Measurements from ENCODE around the gene NF2. TPM values are rescaled to one million over a fixed set of nuclear protein-coding genes. Genes with fewer than 3 reads are reported as not detected.

NF2 gene
- total and polyA plus RNA-seq, 2 of the 8 experiments (the other 6 are each of a cell fraction or from before 2014, with no cell fraction given) = 17.6 to 53.6 TPM

GRCh38 chr22:29593923-29594322, 9.5 kb upstream of the NF2 start:
- Histone ChIP-seq H2BK20ac (ENCODE audit: low read length) (no peak overlapping the region), H3K56ac (replicated peaks; ENCODE audit: insufficient read length, low read depth, low read length) (no peak overlapping the region), H2BK15ac (ENCODE audit: low read length) (no peak overlapping the region), H3K79me2 (ENCODE audit: control insufficient read depth in 1 of 2, insufficient read depth in 2 of 2, low read length in 2 of 2) (no peaks in the 10 kb centered on the region), H2AFZ (ENCODE audit: low read length) (no peak overlapping the region), H3K36me3 (ENCODE audit: control insufficient read depth in 2 of 4, insufficient read depth in 4 of 4, low read length in 3 of 4) (no peaks in the 10 kb centered on the region), H3K27me3 (replicated peaks in 1 of 4; ENCODE audit: control insufficient read depth in 3 of 4, extremely low read depth in 1 of 4, insufficient read depth in 3 of 4, low read length in 3 of 4) (no peaks in the 10 kb centered on the region), H3K4me2 (ENCODE audit: insufficient read depth in 1 of 2, low read depth in 2 of 2, low read length in 2 of 2) (no peak overlapping the region), H3K4me3 (ENCODE audit: extremely low read depth in 1 of 4, insufficient read depth in 2 of 4, low read depth in 3 of 4, low read length in 4 of 4) (no peak overlapping the region), H4K91ac (replicated peaks; ENCODE audit: insufficient read length, low read length) (no peak overlapping the region), H3K14ac (ENCODE audit: insufficient read length) (no peak overlapping the region), H4K5ac (ENCODE audit: insufficient read length, low read depth, low read length) (no peak overlapping the region), H2BK12ac (ENCODE audit: low read depth, low read length) (no peak overlapping the region), H4K8ac (ENCODE audit: extremely low read depth, insufficient read depth, low read length) (no peak overlapping the region), H2AK5ac (ENCODE audit: low read depth, low read length) (no peak overlapping the region), H3K4ac (replicated peaks; ENCODE audit: insufficient read length, low read depth, low read length) (no peak overlapping the region), H2BK5ac (ENCODE audit: low read depth, low read length) (no peak overlapping the region), H3K9me3 (ENCODE audit: insufficient read depth in 2 of 2, low read depth in 1 of 2, low read length in 1 of 2) (no peaks in the 10 kb centered on the region), H2BK120ac (replicated peaks; ENCODE audit: low read depth, low read length) (no peak overlapping the region), H3K4me1 (replicated peaks in 1 of 4; ENCODE audit: control insufficient read depth in 3 of 4, insufficient read depth in 4 of 4, low read length in 3 of 4) (no peaks in the 10 kb centered on the region), H3K18ac (ENCODE audit: extremely low read depth, low read length) (no peak overlapping the region), H4K20me1 (replicated peaks in 1 of 2; ENCODE audit: control insufficient read depth in 1 of 2, insufficient read depth in 2 of 2, low read length in 2 of 2) (no peaks in the 10 kb centered on the region), H3K79me1 (ENCODE audit: low read depth, low read length) (no peaks in the 10 kb centered on the region), H3K9ac (replicated peaks in 1 of 4; ENCODE audit: extremely low read depth in 1 of 4, low read depth in 3 of 4, low read length in 3 of 4) (no peak overlapping the region), H3K23me2 (ENCODE audit: low read depth, low read length) (no peaks in the 10 kb centered on the region), H3K23ac (ENCODE audit: insufficient read length) (no peak overlapping the region), H3K27ac (ENCODE audit: low read depth, low read length) (no peak overlapping the region)
- ChIA-PET CTCF (ENCODE audit: partially characterized antibody) (interaction anchor here (0.8 to 2.9 kb wide), 3 partner anchors 10 to 40 kb away, joined by 3 to 12 read pairs (median 5); partner anchors contain the start of gene THOC5), POLR2A (ENCODE audit: partially characterized antibody) (interaction anchor here (0.9 to 1.1 kb wide), 2 partner anchors 9 to 14 kb away, joined by 3 to 4 read pairs; no protein-coding TSS in a partner anchor)
- no peak for FAIRE-seq
- DNase-seq (ENCODE audit: low read depth in 1 of 2, low spot score in 2 of 2) = no peak
- no peak for TF ChIP-seq USF2 (IDR thresholded peaks at IDR 0.05; ENCODE audit: low read length)
- TF ChIP-seq NRF1 (IDR thresholded peaks at IDR 0.05; ENCODE audit: low read depth, low read length) = no peak
- TF ChIP-seq CTCF (IDR thresholded peaks at IDR 0.05; ENCODE audit: control extremely low read depth in 1 of 3, insufficient read depth in 1 of 3, low read depth in 1 of 3, low read length in 3 of 3) = no peak
- no peak for TF ChIP-seq CHD2 (IDR thresholded peaks at IDR 0.05; ENCODE audit: low read length)
- WGBS, 2 experiments (ENCODE audit: extremely low coverage in 1 of 2, insufficient coverage in 1 of 2, insufficient read length in 1 of 2, insufficient replicate concordance in 2 of 2, low coverage in 1 of 2, low lambda C conversion rate in 2 of 2, missing lambda C conversion rate in 1 of 2) = 85% methylated on average over 4 of the region's 4 CpGs; no CpG with 5 or more reads in 1 of the 2 experiments
